Neuronal stem cell (in vitro differentiated cells): Measurements from ENCODE around the gene MORC2.

Experiments used
- DNase-seq: peaks from one replicate; pipeline ENCODE4 v3.0.0-alpha.2; 2013; ENCODE audit warnings: low spot score
- H2AFZ ChIP-seq: one replicate; pipeline ENCODE4 v1.6.1; 2013; ENCODE audit warnings: mild to moderate bottlenecking, low read length, inconsistent platforms
- H2AK5ac ChIP-seq: 2 replicates; pipeline ENCODE4 v1.6.1; 2013; ENCODE audit warnings: low read depth, mild to moderate bottlenecking, inconsistent platforms, low read length, moderate library complexity, mixed read lengths
- H2BK120ac ChIP-seq: 2 replicates; pipeline ENCODE4 v1.6.1; 2013; ENCODE audit warnings: low read depth, mild to moderate bottlenecking, inconsistent platforms, low read length, moderate library complexity, mixed read lengths
- H2BK12ac ChIP-seq: one replicate; pipeline ENCODE4 v1.6.1; 2013; ENCODE audit warnings: low read length, inconsistent platforms
- H2BK15ac ChIP-seq: 2 replicates; pipeline ENCODE4 v1.6.1; 2013; ENCODE audit warnings: mild to moderate bottlenecking, low read length, inconsistent platforms, mixed read lengths
- H2BK5ac ChIP-seq: one replicate; pipeline ENCODE4 v1.6.1; 2013; ENCODE audit warnings: inconsistent platforms, mild to moderate bottlenecking, low read length, moderate library complexity
- H3K14ac ChIP-seq: one replicate; pipeline ENCODE4 v1.6.1; 2013; ENCODE audit warnings: low read length, inconsistent platforms
- H3K18ac ChIP-seq: 2 replicates; pipeline ENCODE4 v1.6.1; 2013; ENCODE audit warnings: low read length, inconsistent platforms
- H3K23ac ChIP-seq: 2 replicates; pipeline ENCODE4 v1.6.1; 2013; ENCODE audit warnings: low read depth, mild to moderate bottlenecking, mixed read lengths, low read length, inconsistent platforms; ENCODE audit not compliant: poor library complexity
- H3K27ac ChIP-seq: replicated peaks from 3 replicates; pipeline ENCODE4 v1.5.1; 2013; ENCODE audit warnings: low read length, inconsistent platforms
- H3K27me3 ChIP-seq, 3 experiments: 2 replicates each; pipeline ENCODE4 v1.6.1; 2013; ENCODE audit warnings: low read length in 3 of 3, mild to moderate bottlenecking in 2 of 3, inconsistent platforms in 1 of 3, low read depth in 1 of 3, mixed read lengths in 1 of 3, moderate library complexity in 1 of 3; ENCODE audit not compliant: control insufficient read depth in 3 of 3, insufficient read depth in 3 of 3
- H3K36me3 ChIP-seq, 2 donors: replicated peaks in 1 of 2; 2 replicates each; pipeline ENCODE4 v1.6.1; 2013; ENCODE audit warnings: low read length in 2 of 2; ENCODE audit not compliant: control insufficient read depth in 2 of 2, insufficient read depth in 2 of 2
- H3K4ac ChIP-seq: 2 replicates; pipeline ENCODE4 v1.6.1; 2013; ENCODE audit warnings: inconsistent platforms, mild to moderate bottlenecking, low read length, moderate library complexity
- H3K4me1 ChIP-seq, 2 donors: 1 replicate in 1 of 2; 2 replicates in 1 of 2; pipeline ENCODE4 v1.6.1; 2013; ENCODE audit warnings: low read length in 2 of 2, low read depth in 1 of 2; ENCODE audit not compliant: control insufficient read depth in 2 of 2, insufficient read depth in 1 of 2
- H3K4me2 ChIP-seq: one replicate; pipeline ENCODE4 v1.6.1; 2013; ENCODE audit warnings: mild to moderate bottlenecking, low read length, inconsistent platforms; ENCODE audit not compliant: insufficient read depth, poor library complexity, severe bottlenecking
- H3K4me3 ChIP-seq, 2 donors: 2 replicates each; pipeline ENCODE4 v1.5.1; 2013; ENCODE audit warnings: low read length in 2 of 2, mild to moderate bottlenecking in 2 of 2, inconsistent platforms in 1 of 2, moderate library complexity in 1 of 2
- H3K79me1 ChIP-seq: one replicate; pipeline ENCODE4 v1.6.1; 2013; ENCODE audit warnings: low read depth, mild to moderate bottlenecking, inconsistent platforms, low read length, moderate library complexity
- H3K9ac ChIP-seq: one replicate; pipeline ENCODE4 v1.6.1; 2013; ENCODE audit warnings: mild to moderate bottlenecking, low read depth, low read length, inconsistent platforms; ENCODE audit not compliant: poor library complexity
- H3K9me3 ChIP-seq, 2 donors: replicated peaks in 1 of 2; 2 replicates each; pipeline versions ENCODE3 to v1.6.1; 2013; ENCODE audit warnings: low read length in 2 of 2, mild to moderate bottlenecking in 2 of 2, inconsistent platforms in 1 of 2, low read depth in 1 of 2, mixed read lengths in 1 of 2, moderate library complexity in 1 of 2; ENCODE audit not compliant: control insufficient read depth in 2 of 2, insufficient read depth in 1 of 2
- H4K8ac ChIP-seq: one replicate; pipeline ENCODE4 v1.6.1; 2013; ENCODE audit warnings: low read depth, mild to moderate bottlenecking, inconsistent platforms, low read length, moderate library complexity
- H4K91ac ChIP-seq: one replicate; pipeline ENCODE4 v1.6.1; 2013; ENCODE audit warnings: low read length, low read depth, mild to moderate bottlenecking, inconsistent platforms; ENCODE audit not compliant: poor library complexity
- WGBS, 2 donors: extraction: QIAGEN DNeasy Blood & Tissue Kit; methylation state at CpG; one replicate each; pipeline ENCODE4 v1.1.7; 2013; ENCODE audit warnings: missing lambda C conversion rate in 2 of 2, mixed read lengths in 1 of 2; ENCODE audit not compliant: insufficient read length in 2 of 2, insufficient replicate concordance in 1 of 2; ENCODE audit errors: extremely low coverage in 2 of 2; 5-methylcytosine and 5-hydroxymethylcytosine counted together

The MORC2 gene

DNA sequence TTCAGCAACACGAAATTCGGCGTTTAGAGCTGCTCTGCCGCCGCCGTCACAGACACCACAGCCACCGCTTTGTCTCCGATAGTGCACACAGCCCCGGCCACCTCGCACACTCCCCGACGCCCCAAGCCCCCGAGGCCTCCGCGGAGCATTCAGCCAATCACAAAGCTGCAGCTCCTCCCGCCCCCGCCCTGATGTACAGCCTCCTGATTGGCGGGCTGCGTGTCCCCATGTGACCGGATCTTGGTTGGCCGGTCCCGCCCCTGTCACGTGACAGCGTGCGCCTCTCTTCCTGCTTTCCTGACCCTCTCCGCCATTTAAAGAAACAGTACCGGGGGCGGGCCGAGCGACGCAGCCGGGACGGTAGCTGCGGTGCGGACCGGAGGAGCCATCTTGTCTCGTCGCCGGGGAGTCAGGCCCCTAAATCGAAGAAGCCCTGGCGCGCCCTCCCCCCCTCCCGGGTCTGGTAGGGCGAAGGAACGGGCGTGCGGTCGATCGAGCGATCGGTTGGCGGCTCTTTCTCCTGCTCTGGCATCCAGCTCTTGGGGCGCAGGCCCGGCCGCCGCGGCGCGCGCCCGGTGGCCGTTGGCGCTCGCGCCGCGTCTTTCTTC, 454 bp upstream of the MORC2 start, which contains the start of gene TUG1:
Gene TUG1 (plus strand): TSS at position 342 of the 608 bp plus-strand sequence.
- H4K8ac ChIP-seq, result no peak within 1 kb of the TSS
- WGBS, 2 donors, result no CpG with 5 or more reads among the region's 67 CpGs

DNA sequence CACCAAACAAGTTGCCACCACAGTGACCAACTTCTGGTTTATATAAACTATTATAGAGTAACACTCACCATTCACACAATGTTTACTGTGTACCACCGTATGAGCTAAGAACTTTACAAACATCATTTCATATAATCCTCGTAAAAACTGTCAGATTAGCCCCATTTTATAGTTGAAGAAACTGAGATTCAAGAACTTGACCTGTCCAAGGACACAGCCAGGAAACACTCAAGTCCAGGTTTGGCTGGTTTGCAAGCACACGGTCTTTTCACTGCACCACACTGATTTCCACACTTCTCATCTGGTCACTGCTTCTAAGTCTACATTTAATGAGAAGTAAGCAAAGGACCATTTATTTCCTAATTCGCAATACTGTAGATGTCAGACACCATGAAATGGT, 3.7 kb downstream of the MORC2 start:
- Histone ChIP-seq H3K23ac (no peak overlapping the region), H3K18ac (no peak overlapping the region), H3K4ac (no peak overlapping the region), H3K79me1 (no peaks in the 10 kb centered on the region), H2BK15ac (no peak overlapping the region), H3K4me1 (no peaks in the 10 kb centered on the region), H2BK120ac (no peak overlapping the region), H2BK12ac (no peak overlapping the region), H4K91ac (no peak overlapping the region), H3K14ac (no peak overlapping the region), H2BK5ac (no peak overlapping the region), H3K9ac (no peak overlapping the region), H3K27ac (no peak overlapping the region), H2AK5ac (no peak overlapping the region), H3K36me3 (peaks cover 4 to 66% of the 10 kb centered on the region in 2 donors), H3K27me3 (no peaks in the 10 kb centered on the region), H3K4me2 (no peak overlapping the region), H4K8ac (no peak overlapping the region), H2AFZ (no peak overlapping the region), H3K4me3 (no peak overlapping the region), H3K9me3 (peaks cover 9 to 62% of the 10 kb centered on the region in 2 donors)
- no peak for DNase-seq
- no CpG with 5 or more reads among the region's 4 CpGs for WGBS, 2 donors

More for the DNA sequence above, 454 bp upstream of the MORC2 start, which contains the start of gene TUG1:
- H3K14ac ChIP-seq, result no peak within 1 kb of the TSS
- H2BK120ac ChIP-seq, result no peak within 1 kb of the TSS
- peak within 1 kb of the TSS; percentile 95 for H3K18ac ChIP-seq
- H3K4me3 ChIP-seq, result peak within 1 kb of the TSS; percentile 80 to 92
- H2AK5ac ChIP-seq, result peak within 1 kb of the TSS; percentile 84
- H3K4ac ChIP-seq, result no peak within 1 kb of the TSS
- H2BK5ac ChIP-seq, result peak within 1 kb of the TSS; percentile 54
- H3K9ac ChIP-seq, result peak within 1 kb of the TSS; percentile 78
- H3K27ac ChIP-seq, result peak within 1 kb of the TSS; percentile 79
- no peak within 1 kb of the TSS for H2BK12ac ChIP-seq
- H3K23ac ChIP-seq, result peak within 1 kb of the TSS; percentile 82
- peak within 1 kb of the TSS; percentile 88 for H2BK15ac ChIP-seq
- peak within 1 kb of the TSS; percentile 78 for H3K4me2 ChIP-seq
- DNase-seq, result peak; percentile 95
- peaks cover 27 to 74% of the 10 kb centered on the region in 2 donors for H3K36me3 ChIP-seq
- H3K79me1 ChIP-seq, result peaks cover 4% of the 10 kb centered on the region
- H4K91ac ChIP-seq, result no peak within 1 kb of the TSS
- H2AFZ ChIP-seq, result peak within 1 kb of the TSS; percentile 92
- no peaks in the 10 kb centered on the region for H3K27me3 ChIP-seq
- H3K4me1 ChIP-seq, result peaks cover 3 to 4% of the 10 kb centered on the region in 2 donors
- H3K9me3 ChIP-seq, result peaks cover 38 to 83% of the 10 kb centered on the region in 2 donors

DNA sequence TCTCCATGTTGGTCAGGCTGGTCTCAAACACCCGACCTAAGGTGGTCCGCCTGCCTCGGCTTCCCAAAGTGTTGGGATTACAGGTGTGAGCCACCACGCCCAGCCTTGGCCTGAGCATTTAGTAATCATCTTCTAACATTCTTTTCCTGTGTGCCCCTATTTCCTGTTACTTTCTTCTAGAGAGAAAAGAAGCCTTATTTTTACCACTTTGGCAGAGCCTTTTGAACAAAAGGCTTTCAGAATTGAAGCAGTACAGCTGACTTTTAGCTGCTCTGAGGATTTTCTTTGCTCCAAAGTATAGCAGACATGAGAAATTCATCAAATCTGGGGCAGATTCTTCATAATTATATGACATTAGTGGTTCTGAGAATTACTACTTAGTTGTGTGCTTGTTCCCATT, 13.4 kb downstream of the MORC2 start:
- H3K9ac ChIP-seq, result no peak overlapping the region
- no peak overlapping the region for H3K23ac ChIP-seq
- H2BK5ac ChIP-seq, result no peak overlapping the region
- no peak overlapping the region for H4K8ac ChIP-seq
- no peak overlapping the region for H3K4me2 ChIP-seq
- no peaks in the 10 kb centered on the region for H3K9me3 ChIP-seq
- H3K14ac ChIP-seq, result no peak overlapping the region
- no peak overlapping the region for H3K18ac ChIP-seq
- H2AK5ac ChIP-seq, result no peak overlapping the region
- DNase-seq, result no peak
- no peak overlapping the region for H4K91ac ChIP-seq
- H2BK120ac ChIP-seq, result no peak overlapping the region
- H3K79me1 ChIP-seq, result no peaks in the 10 kb centered on the region
- no peak overlapping the region for H2AFZ ChIP-seq
- no peak overlapping the region for H2BK12ac ChIP-seq
- no peak overlapping the region for H3K4ac ChIP-seq
- H2BK15ac ChIP-seq, result no peak overlapping the region
- no peak overlapping the region for H3K27ac ChIP-seq
- no CpG with 5 or more reads among the region's 4 CpGs for WGBS, 2 donors
- no peak overlapping the region for H3K4me3 ChIP-seq
- no peaks in the 10 kb centered on the region for H3K27me3 ChIP-seq
- H3K4me1 ChIP-seq, result peaks cover 0 to 2% of the 10 kb centered on the region in 2 donors
- peaks cover 18 to 93% of the 10 kb centered on the region in 2 donors for H3K36me3 ChIP-seq

DNA sequence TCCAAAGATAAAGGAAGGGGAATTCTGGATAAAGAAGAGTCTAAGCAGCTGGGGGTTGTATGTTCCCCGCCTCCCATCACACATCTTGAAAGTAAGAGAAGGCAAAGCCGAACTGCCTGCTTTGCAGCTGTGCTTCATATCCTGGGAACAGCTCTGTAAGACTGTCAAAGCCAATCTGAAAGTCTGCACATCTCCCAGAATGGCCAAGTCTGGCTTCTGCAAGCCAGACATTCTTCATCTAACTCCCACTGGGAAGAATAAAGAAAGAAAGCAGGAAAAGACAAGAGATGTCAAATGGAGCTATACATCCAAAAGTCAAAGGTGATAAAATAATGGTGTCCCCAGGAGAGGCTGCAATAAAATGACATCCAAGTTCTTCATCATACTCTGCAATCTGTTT, 15.4 kb downstream of the MORC2 start:
- no peak overlapping the region for H3K9ac ChIP-seq
- no peak overlapping the region for H3K4me2 ChIP-seq
- H2AFZ ChIP-seq, result no peak overlapping the region
- no peak overlapping the region for H4K91ac ChIP-seq
- no peaks in the 10 kb centered on the region for H3K9me3 ChIP-seq
- WGBS, 2 donors, result no CpG with 5 or more reads among the region's 2 CpGs
- H3K36me3 ChIP-seq, result peaks cover 33 to 97% of the 10 kb centered on the region in 2 donors
- no peak overlapping the region for H3K18ac ChIP-seq
- DNase-seq, result no peak
- no peak overlapping the region for H3K4me3 ChIP-seq
- no peak overlapping the region for H4K8ac ChIP-seq
- H3K79me1 ChIP-seq, result no peaks in the 10 kb centered on the region
- no peak overlapping the region for H2AK5ac ChIP-seq
- no peak overlapping the region for H2BK12ac ChIP-seq
- H3K4me1 ChIP-seq, result peaks cover 2% of the 10 kb centered on the region in 2 donors
- H2BK15ac ChIP-seq, result no peak overlapping the region
- H2BK5ac ChIP-seq, result no peak overlapping the region
- no peak overlapping the region for H3K23ac ChIP-seq
- no peak overlapping the region for H3K4ac ChIP-seq
- no peak overlapping the region for H3K27ac ChIP-seq
- no peak overlapping the region for H2BK120ac ChIP-seq
- H3K14ac ChIP-seq, result no peak overlapping the region
- no peaks in the 10 kb centered on the region for H3K27me3 ChIP-seq
